MCF 10A (cell line): ENCODE results near the gene TRPV2. TPM values are rescaled to one million over a fixed set of nuclear protein-coding genes. Genes with fewer than 3 reads are reported as not detected.

Experiments
- BruUV-seq: library from RNA; stranded (reverse); fragments of 400-500 nt; replicated peaks from 2 replicates; lab custom pipeline; 2021; lab: Mats Ljungman, UMichigan
- CTCF ChIA-PET: fragments of 300-600 bp; sonication (Branson Sonifier 250); formaldehyde crosslinking; extraction: SDS; loops from one replicate; lab custom pipeline; 2021; ENCODE audit warnings: antibody characterized with exemption, inconsistent platforms; lab: Yijun Ruan, JAX
- POLR2A ChIA-PET: fragments of 300-600, 350-650 bp; sonication (Branson Sonifier 250); formaldehyde crosslinking; extraction: SDS; loops from one replicate; lab custom pipeline; 2020; ENCODE audit warnings: antibody characterized with exemption, inconsistent platforms; lab: Yijun Ruan, JAX
- DNase-seq: peaks from one replicate; pipeline ENCODE4 v3.0.0-alpha.2; 2018; ENCODE audit not compliant: unreplicated experiment
- H3K27ac Mint-ChIP-seq: one replicate; pipeline ENCODE4 v1.8.0; 2022; ENCODE audit warnings: mild to moderate bottlenecking, low read depth, mixed read lengths; ENCODE audit not compliant: unreplicated experiment
- H3K27me3 Mint-ChIP-seq: one replicate; pipeline ENCODE4 v1.8.0; 2022; ENCODE audit warnings: mixed read lengths; ENCODE audit not compliant: insufficient read depth, unreplicated experiment
- H3K36me3 Mint-ChIP-seq: one replicate; pipeline ENCODE4 v1.8.0; 2022; ENCODE audit warnings: mild to moderate bottlenecking, moderate library complexity, mixed read lengths; ENCODE audit not compliant: insufficient read depth, unreplicated experiment
- H3K4me1 Mint-ChIP-seq: one replicate; pipeline ENCODE4 v1.8.0; 2022; ENCODE audit warnings: mixed read lengths; ENCODE audit not compliant: insufficient read depth, unreplicated experiment
- H3K4me3 Mint-ChIP-seq: one replicate; pipeline ENCODE4 v1.8.0; 2022; ENCODE audit warnings: mild to moderate bottlenecking, moderate library complexity, mixed read lengths; ENCODE audit not compliant: unreplicated experiment
- H3K9me3 Mint-ChIP-seq: one replicate; pipeline ENCODE4 v1.8.0; 2022; ENCODE audit warnings: mixed read lengths; ENCODE audit not compliant: unreplicated experiment
- intact Hi-C: fragments of 100-400 bp; cut with micrococcal nuclease; formaldehyde crosslinking; loops from 2 replicates; pipeline ENCODE4 v1.14.1; 2022
- total RNA-seq: library from RNA; stranded (reverse); gene quantifications from 2 replicates; pipeline ENCODE4 v1.2.3, GENCODE V29; 2022
- TF ChIP-seq, protein P1 (sequence below): fragments of 200-600 bp; IDR thresholded peaks from one replicate; pipeline ENCODE4 v1.8.0; 2022; ENCODE audit warnings: antibody characterized with exemption, mild to moderate bottlenecking; ENCODE audit not compliant: unreplicated experiment

The TRPV2 gene
- total RNA-seq, 1 experiment from 2014 or later = not detected

DNA sequence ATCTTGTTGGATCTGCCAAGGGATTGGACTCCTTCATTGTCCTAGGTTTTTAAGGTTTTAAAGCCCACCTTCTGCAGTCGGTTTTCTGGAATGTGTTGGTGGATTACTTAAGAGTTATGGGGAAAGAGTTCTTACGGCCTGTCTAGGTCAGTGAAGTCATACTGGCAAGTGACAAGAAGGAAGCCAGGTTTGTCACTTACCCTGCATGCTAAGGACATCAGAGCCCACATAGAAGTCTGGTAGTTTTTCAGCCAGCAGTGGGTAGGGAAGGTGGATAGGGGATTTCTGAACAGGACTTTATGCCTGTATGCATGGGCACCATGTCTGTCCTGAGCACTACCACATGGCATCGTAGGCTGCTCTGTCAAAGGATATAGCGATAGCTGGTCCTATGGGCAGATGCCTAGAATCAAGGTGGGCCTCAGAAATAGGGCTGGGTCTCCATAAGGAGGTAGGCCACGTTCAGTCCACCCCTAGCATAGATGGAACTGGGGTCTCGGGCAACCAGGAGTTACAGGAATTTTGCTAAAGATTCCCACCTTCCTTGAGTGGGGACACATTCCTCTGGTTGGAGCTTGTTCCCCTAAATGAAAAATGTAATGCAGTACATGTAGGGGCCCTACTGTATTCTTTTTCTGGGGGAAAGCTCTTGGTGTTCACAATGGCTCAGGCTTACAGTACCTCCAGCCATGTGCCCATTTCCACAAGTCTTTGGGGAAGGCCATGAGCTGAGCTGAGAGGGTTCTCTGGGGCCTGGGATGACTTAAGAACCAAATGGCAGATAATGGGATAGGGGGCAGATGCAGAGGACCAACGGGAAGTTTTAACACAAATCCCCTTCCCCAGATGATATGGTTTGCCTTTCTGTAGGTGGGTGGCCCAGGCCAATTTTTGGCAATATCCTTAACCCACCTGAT lies 27.5 kb downstream of the TRPV2 start:
- Mint-ChIP-seq H3K4me3 (peak overlapping the region; percentile 88), H3K27ac (peak overlapping the region; percentile 63), H3K4me1 (peaks cover 21% of the 10 kb centered on the region), H3K27me3 (no peaks in the 10 kb centered on the region), H3K36me3 (peaks cover 97% of the 10 kb centered on the region), H3K9me3 (no peaks in the 10 kb centered on the region)
- TF ChIP-seq, protein P1, sequence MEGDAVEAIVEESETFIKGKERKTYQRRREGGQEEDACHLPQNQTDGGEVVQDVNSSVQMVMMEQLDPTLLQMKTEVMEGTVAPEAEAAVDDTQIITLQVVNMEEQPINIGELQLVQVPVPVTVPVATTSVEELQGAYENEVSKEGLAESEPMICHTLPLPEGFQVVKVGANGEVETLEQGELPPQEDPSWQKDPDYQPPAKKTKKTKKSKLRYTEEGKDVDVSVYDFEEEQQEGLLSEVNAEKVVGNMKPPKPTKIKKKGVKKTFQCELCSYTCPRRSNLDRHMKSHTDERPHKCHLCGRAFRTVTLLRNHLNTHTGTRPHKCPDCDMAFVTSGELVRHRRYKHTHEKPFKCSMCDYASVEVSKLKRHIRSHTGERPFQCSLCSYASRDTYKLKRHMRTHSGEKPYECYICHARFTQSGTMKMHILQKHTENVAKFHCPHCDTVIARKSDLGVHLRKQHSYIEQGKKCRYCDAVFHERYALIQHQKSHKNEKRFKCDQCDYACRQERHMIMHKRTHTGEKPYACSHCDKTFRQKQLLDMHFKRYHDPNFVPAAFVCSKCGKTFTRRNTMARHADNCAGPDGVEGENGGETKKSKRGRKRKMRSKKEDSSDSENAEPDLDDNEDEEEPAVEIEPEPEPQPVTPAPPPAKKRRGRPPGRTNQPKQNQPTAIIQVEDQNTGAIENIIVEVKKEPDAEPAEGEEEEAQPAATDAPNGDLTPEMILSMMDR = no peak
- intact Hi-C loops = loop anchor here (5.0 kb wide), 1 partner anchor 81 kb away; no protein-coding TSS in a partner anchor
- POLR2A ChIA-PET = interaction anchor here (0.6 to 8.4 kb wide), 8 partner anchors 62 to 226 kb away, joined by 3 to 238 read pairs (median 4); partner anchors contain the start of genes PIGL and UBB
- no TSS peak for BruUV-seq
- CTCF ChIA-PET = interaction anchor here (0.5 to 7.2 kb wide), 4 partner anchors 10 to 79 kb away, joined by 3 to 59 read pairs (median 12); no protein-coding TSS in a partner anchor
- peak; percentile 28 for DNase-seq

DNA sequence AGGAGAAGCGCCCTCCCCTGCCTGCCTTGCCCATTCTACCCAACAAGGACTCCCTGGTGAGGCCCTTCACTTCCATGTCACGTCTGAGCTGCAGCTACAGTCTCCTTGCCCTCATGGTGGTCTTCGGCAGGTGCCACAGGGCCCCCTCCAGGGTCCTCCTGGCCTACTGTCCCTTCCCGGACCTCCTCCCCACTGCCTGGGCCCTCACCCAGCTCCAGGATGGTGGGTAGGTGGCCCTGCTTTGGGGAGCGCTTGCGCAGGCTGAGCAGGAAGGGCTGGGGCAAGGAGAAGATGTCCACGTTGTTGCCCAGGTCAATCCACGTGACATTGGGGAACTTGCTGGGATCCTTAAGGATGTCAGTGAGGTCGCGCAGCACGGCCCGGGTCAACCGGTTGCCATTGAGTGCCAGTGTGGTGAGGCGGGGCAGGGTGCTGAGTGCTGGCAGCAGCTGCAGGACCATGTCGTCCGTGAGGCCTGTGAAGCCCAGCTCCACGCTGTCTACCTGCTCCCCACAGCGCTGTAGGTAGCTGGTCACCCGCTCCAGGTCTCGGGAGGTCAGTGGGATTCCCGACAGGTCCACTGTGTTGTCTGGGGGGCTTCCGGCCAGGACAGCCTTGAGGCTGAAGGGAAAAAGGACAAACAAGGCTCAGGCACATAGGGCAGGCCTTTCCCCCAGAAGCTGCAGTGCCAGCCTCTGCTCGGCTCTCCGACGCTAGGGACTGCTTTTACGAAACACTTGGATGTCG lies 28.3 kb downstream of the TRPV2 start:
- TF ChIP-seq, protein P1 = no peak
- Mint-ChIP-seq H3K36me3 (peaks cover 100% of the 10 kb centered on the region), H3K4me3 (no peak overlapping the region), H3K27me3 (no peaks in the 10 kb centered on the region), H3K9me3 (no peaks in the 10 kb centered on the region), H3K4me1 (peaks cover 13% of the 10 kb centered on the region), H3K27ac (no peak overlapping the region)
- POLR2A ChIA-PET = interaction anchor here (0.6 to 8.4 kb wide), 8 partner anchors 48 to 167 kb away, joined by 3 to 238 read pairs (median 4); partner anchors contain the start of gene UBB
- BruUV-seq = no TSS peak
- intact Hi-C loops = loop anchor here (5.0 kb wide), 1 partner anchor 81 kb away; no protein-coding TSS in a partner anchor
- CTCF ChIA-PET = interaction anchor here (0.5 to 7.2 kb wide), 5 partner anchors 9 to 80 kb away, joined by 3 to 59 read pairs (median 3); no protein-coding TSS in a partner anchor
- DNase-seq = peak; percentile 39

DNA sequence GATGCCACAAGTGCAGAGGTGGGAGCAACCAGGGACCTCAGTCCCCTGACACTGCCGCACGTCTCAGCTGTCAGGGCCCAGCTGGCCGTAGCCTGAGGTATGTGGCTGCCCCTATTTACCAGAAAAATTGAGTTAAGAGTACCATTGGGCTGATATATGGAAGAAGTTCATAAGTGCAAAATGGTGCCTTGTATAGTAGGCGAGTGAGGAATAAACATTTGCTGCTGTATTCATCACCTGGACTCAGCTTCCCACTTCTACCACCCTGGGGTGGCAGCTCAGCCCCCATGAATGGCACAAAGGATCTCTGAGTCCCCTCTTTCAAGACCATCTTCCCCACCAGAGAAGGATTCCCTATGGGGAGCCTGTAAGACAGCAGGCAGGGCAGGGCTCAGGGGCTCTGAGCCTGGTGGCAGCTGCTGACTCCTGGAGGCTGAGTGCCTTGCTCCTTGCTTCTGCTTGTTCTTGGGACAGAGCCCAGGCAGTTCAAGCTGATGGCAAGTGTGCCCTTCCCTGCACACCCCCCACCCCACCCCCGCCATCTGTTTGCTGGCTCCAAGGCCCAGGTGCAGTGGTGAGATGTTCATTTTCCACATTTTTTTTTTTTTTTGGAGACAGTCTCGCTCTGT lies 29.0 kb downstream of the TRPV2 start:
- peaks cover 13% of the 10 kb centered on the region for H3K4me1 Mint-ChIP-seq
- TF ChIP-seq, protein P1 = no peak
- peaks cover 100% of the 10 kb centered on the region for H3K36me3 Mint-ChIP-seq
- POLR2A ChIA-PET = interaction anchor here (0.7 to 8.4 kb wide), 8 partner anchors 28 to 80 kb away, joined by 3 to 238 read pairs (median 4); partner anchors contain the start of gene UBB
- DNase-seq = peak; percentile 54
- no TSS peak for BruUV-seq
- H3K27ac Mint-ChIP-seq = no peak overlapping the region
- no peaks in the 10 kb centered on the region for H3K27me3 Mint-ChIP-seq
- CTCF ChIA-PET = interaction anchor here (0.9 to 7.2 kb wide), 3 partner anchors 8 to 80 kb away, joined by 3 to 59 read pairs (median 22); no protein-coding TSS in a partner anchor
- no peaks in the 10 kb centered on the region for H3K9me3 Mint-ChIP-seq
- intact Hi-C loops = loop anchor here (5.0 kb wide), 1 partner anchor 82 kb away; no protein-coding TSS in a partner anchor
- no peak overlapping the region for H3K4me3 Mint-ChIP-seq
